DOHH2 (cell line): ENCODE data around the gene CERS2.

Experiments
- H3F3A ChIP-seq: fragments of 200-600 bp; sonication (generic), shearing (Covaris generic); 2 replicates; pipeline ENCODE4 v1.6.0; 2016; ENCODE audit warnings: antibody characterized with exemption, mild to moderate bottlenecking; ENCODE audit not compliant: control insufficient read depth, insufficient read depth
- H3K27ac ChIP-seq: fragments of 200-600 bp; sonication (generic); 2 replicates; pipeline ENCODE4 v1.5.1; 2014; ENCODE audit warnings: low read depth, mild to moderate bottlenecking, low read length, moderate library complexity
- H3K27me3 ChIP-seq: fragments of 200-600 bp; sonication (generic); 2 replicates; pipeline ENCODE4 v1.6.1; 2014; ENCODE audit warnings: mild to moderate bottlenecking, low read length, mixed read lengths; ENCODE audit not compliant: control insufficient read depth
- H3K36me3 ChIP-seq: fragments of 200-600 bp; sonication (generic); 2 replicates; pipeline ENCODE4 v1.6.1; 2014; ENCODE audit warnings: mild to moderate bottlenecking, low read length, moderate library complexity, mixed read lengths; ENCODE audit not compliant: control insufficient read depth
- H3K4me1 ChIP-seq: fragments of 200-600 bp; sonication (generic); 2 replicates; pipeline ENCODE4 v1.6.1; 2014; ENCODE audit warnings: mild to moderate bottlenecking, low read length, mixed read lengths; ENCODE audit not compliant: control insufficient read depth
- H3K4me2 ChIP-seq: fragments of 200-600 bp; sonication (generic); 2 replicates; pipeline ENCODE4 v1.6.0; 2014; ENCODE audit warnings: mild to moderate bottlenecking, low read length, moderate library complexity
- H3K4me3 ChIP-seq: fragments of 200-600 bp; sonication (generic); 2 replicates; pipeline ENCODE4 v1.5.1; 2014; ENCODE audit warnings: mild to moderate bottlenecking, low read length, mixed read lengths
- H3K79me2 ChIP-seq: fragments of 200-600 bp; sonication (generic); 2 replicates; pipeline ENCODE4 v1.6.1; 2014; ENCODE audit warnings: mild to moderate bottlenecking, low read length, mixed read lengths; ENCODE audit not compliant: control insufficient read depth
- H3K9me2 ChIP-seq: fragments of 200-600 bp; sonication (generic); replicated peaks from 2 replicates; pipeline ENCODE4 v1.6.1; 2014; ENCODE audit warnings: mild to moderate bottlenecking, low read length, mixed read lengths; ENCODE audit not compliant: control insufficient read depth
- H3K9me3 ChIP-seq: fragments of 200-600 bp; sonication (generic); 2 replicates; pipeline ENCODE4 v1.6.1; 2014; ENCODE audit warnings: antibody characterized with exemption, low read length, mixed read lengths; ENCODE audit not compliant: control insufficient read depth, insufficient read depth
- H4K20me1 ChIP-seq: fragments of 200-600 bp; sonication (generic); 2 replicates; pipeline ENCODE4 v1.6.0; 2014; ENCODE audit warnings: low read depth, mild to moderate bottlenecking, antibody characterized with exemption, low read length, moderate library complexity; ENCODE audit not compliant: control insufficient read depth, insufficient read depth
- CTCF ChIP-seq: fragments of 200-600 bp; sonication (generic); IDR thresholded peaks from one replicate; pipeline ENCODE4 v1.5.1; 2014; ENCODE audit warnings: antibody characterized with exemption, mild to moderate bottlenecking, low read depth, low read length; ENCODE audit not compliant: poor library complexity, severe bottlenecking
- EZH2phosphoT487 ChIP-seq: fragments of 200-600 bp; sonication (generic); IDR thresholded peaks from 2 replicates; pipeline ENCODE4 v1.6.1; 2017; ENCODE audit warnings: borderline replicate concordance, mild to moderate bottlenecking, antibody characterized with exemption, low read length, moderate library complexity, mixed read lengths

Gene CERS2

DNA sequence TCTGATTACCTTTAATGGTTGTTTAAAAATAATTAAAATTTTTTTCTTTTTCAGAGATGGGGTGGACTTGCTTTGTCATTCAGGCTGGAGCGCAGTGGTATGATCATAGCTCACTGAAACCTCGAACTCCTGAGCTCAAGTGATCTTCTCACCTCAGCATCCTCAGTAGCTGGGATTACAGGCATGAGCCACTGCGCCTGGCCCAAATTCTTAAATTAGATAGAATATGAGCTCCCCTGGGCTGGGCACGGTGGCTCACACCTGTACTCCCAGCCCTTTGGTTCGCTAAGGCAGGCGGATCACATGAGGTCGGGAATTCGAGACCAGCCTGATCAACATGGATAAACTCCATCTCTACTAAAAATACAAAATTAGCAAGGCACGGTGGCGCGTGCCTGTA, 17.0 kb downstream of the CERS2 start:
- H3K79me2 ChIP-seq = no peaks in the 10 kb centered on the region
- no peaks in the 10 kb centered on the region for H3K27me3 ChIP-seq
- no peak overlapping the region for H3K27ac ChIP-seq
- no peaks in the 10 kb centered on the region for H4K20me1 ChIP-seq
- no peak overlapping the region for H3K4me2 ChIP-seq
- no peaks in the 10 kb centered on the region for H3K9me2 ChIP-seq
- H3K4me3 ChIP-seq = no peak overlapping the region
- H3K9me3 ChIP-seq = no peaks in the 10 kb centered on the region
- TF ChIP-seq EZH2phosphoT487 = no peak
- no peak for TF ChIP-seq CTCF
- peaks cover 74% of the 10 kb centered on the region for H3K36me3 ChIP-seq
- H3K4me1 ChIP-seq = no peaks in the 10 kb centered on the region
- H3F3A ChIP-seq = peaks cover 14% of the 10 kb centered on the region

DNA sequence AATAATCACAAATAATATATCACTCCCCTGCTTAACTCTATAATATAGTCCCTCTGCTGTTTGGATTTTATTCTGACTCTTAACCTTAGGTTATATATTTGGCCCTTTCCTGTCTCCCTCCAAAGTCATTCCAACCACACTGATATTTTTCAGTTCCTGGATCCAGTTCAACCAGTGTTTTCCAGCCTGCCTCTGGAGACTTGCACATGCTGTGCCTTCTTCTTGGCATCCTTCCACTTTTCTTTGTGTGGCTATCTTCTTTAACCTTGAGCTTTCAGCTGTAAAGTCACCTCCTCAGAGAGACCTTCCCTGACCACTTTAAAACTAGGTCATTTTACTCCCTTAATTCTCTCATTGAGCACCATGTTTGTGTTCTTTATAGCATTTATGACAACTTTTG, 19.4 kb downstream of the CERS2 start:
- H3F3A ChIP-seq = peaks cover 10% of the 10 kb centered on the region; the same call in 1 of the 2 replicates
- H3K4me2 ChIP-seq = no peak overlapping the region
- H3K36me3 ChIP-seq = peaks cover 71% of the 10 kb centered on the region
- H3K4me3 ChIP-seq = no peak overlapping the region
- H3K79me2 ChIP-seq = no peaks in the 10 kb centered on the region
- no peak for TF ChIP-seq EZH2phosphoT487
- no peak for TF ChIP-seq CTCF
- no peaks in the 10 kb centered on the region for H4K20me1 ChIP-seq
- H3K27me3 ChIP-seq = no peaks in the 10 kb centered on the region
- H3K27ac ChIP-seq = no peak overlapping the region
- no peaks in the 10 kb centered on the region for H3K9me3 ChIP-seq
- H3K9me2 ChIP-seq = no peaks in the 10 kb centered on the region
- H3K4me1 ChIP-seq = no peaks in the 10 kb centered on the region

DNA sequence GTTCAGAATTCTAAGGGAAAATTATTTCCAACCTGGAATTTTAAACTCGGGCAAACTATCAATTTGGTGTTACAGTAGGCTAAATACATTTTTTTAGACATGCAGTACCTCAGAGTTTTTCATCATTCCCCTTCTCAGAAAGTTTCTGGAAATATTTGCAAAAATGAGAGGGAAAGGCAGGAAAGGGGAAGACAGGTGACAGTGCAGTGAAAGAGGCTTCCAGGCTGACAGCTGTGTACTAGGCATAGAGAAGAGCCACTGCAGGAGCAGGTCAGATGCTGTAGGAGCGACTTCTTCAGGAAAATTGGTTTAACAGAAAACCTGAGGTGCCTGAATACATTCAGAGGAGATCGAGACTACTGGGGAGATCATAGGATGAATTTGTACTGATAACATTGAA, 19.9 kb downstream of the CERS2 start:
- Histone ChIP-seq H3K36me3 (peaks cover 73% of the 10 kb centered on the region), H3K27ac (no peak overlapping the region)
- TF ChIP-seq CTCF = no peak
- TF ChIP-seq EZH2phosphoT487 = no peak

DNA sequence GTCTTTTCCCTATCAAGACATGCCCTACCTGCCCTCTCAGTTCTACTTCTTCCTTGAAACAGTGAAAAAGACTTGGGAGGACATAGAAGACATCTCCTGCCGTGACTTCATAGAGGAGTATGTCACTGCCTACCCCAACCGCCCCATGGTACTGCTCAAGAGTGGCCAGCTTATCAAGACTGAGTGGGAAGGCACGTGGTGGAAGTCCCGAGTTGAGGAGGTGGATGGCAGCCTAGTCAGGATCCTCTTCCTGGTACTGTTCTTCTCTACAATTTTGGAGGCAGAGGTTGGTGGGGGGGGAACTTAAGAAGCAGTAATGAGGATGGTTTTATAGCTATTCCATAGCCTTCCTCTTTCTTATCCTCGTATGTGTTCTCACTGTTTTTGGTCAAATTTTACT, 29.8 kb downstream of the CERS2 start:
- Histone ChIP-seq H4K20me1 (no peaks in the 10 kb centered on the region), H3K9me3 (no peaks in the 10 kb centered on the region), H3K79me2 (no peaks in the 10 kb centered on the region), H3K27ac (no peak overlapping the region), H3K4me3 (no peak overlapping the region), H3K4me1 (no peaks in the 10 kb centered on the region), H3K27me3 (no peaks in the 10 kb centered on the region), H3K4me2 (no peak overlapping the region), H3K9me2 (no peaks in the 10 kb centered on the region), H3K36me3 (peaks cover 84% of the 10 kb centered on the region), H3F3A (no peaks in the 10 kb centered on the region)
- TF ChIP-seq CTCF = no peak
- no peak for TF ChIP-seq EZH2phosphoT487

More for the DNA sequence above, 19.9 kb downstream of the CERS2 start:
- Histone ChIP-seq H4K20me1 (no peaks in the 10 kb centered on the region), H3K9me3 (no peaks in the 10 kb centered on the region), H3F3A (peaks cover 10% of the 10 kb centered on the region; the same call in 1 of the 2 replicates), H3K4me1 (no peaks in the 10 kb centered on the region), H3K79me2 (no peaks in the 10 kb centered on the region), H3K27me3 (no peaks in the 10 kb centered on the region), H3K4me3 (no peak overlapping the region), H3K4me2 (no peak overlapping the region), H3K9me2 (no peaks in the 10 kb centered on the region)
